Calu3 (cell line): ENCODE results near the gene C19orf47. TPM values are rescaled to one million over a fixed set of nuclear protein-coding genes. Genes with fewer than 3 reads are reported as not detected.
"Not testable (repeated sequence)": the region's sequence is repeated elsewhere in the genome, so short reads cannot be mapped to it uniquely, and the experiment has no call there.

Experiments
- BruUV-seq: library from RNA; stranded (reverse); fragments of 400-500 nt; replicated peaks from 2 replicates; lab custom pipeline; 2021; lab: Mats Ljungman, UMichigan
- CTCF ChIA-PET: fragments of 300-600 bp; sonication (Branson Sonifier 250); formaldehyde crosslinking; loops from one replicate; lab custom pipeline; 2022; ENCODE audit warnings: antibody characterized with exemption; lab: Charles Lee
- DNase-seq: peaks from one replicate; pipeline ENCODE4 v3.0.0; 2022
- H3K27ac Mint-ChIP-seq: one replicate; pipeline ENCODE4 v1.8.0; 2022; ENCODE audit warnings: mixed read lengths; ENCODE audit not compliant: unreplicated experiment
- H3K27me3 Mint-ChIP-seq: one replicate; pipeline ENCODE4 v1.8.0; 2022; ENCODE audit warnings: mixed read lengths; ENCODE audit not compliant: unreplicated experiment
- H3K36me3 Mint-ChIP-seq: one replicate; pipeline ENCODE4 v1.8.0; 2022; ENCODE audit warnings: mild to moderate bottlenecking, moderate library complexity, mixed read lengths; ENCODE audit not compliant: insufficient read depth, unreplicated experiment
- H3K4me1 Mint-ChIP-seq: one replicate; pipeline ENCODE4 v1.8.0; 2022; ENCODE audit warnings: mild to moderate bottlenecking, low read depth, mixed read lengths; ENCODE audit not compliant: unreplicated experiment
- H3K4me3 Mint-ChIP-seq: one replicate; pipeline ENCODE4 v1.8.0; 2022; ENCODE audit warnings: mild to moderate bottlenecking, low read depth, moderate library complexity, mixed read lengths; ENCODE audit not compliant: unreplicated experiment
- H3K9me3 Mint-ChIP-seq: one replicate; pipeline ENCODE4 v1.8.0; 2022; ENCODE audit warnings: low read depth, mixed read lengths; ENCODE audit not compliant: unreplicated experiment
- intact Hi-C: fragments of 100-400 bp; cut with micrococcal nuclease; formaldehyde crosslinking; loops from one replicate; pipeline ENCODE4 v1.10.0; 2022; ENCODE audit not compliant: unreplicated experiment
- total RNA-seq: library from RNA; stranded (reverse); gene quantifications from 2 replicates; pipeline ENCODE4 v1.2.3, GENCODE V29; 2022
- TF ChIP-seq, protein P1 (sequence below): fragments of 200-600 bp; IDR thresholded peaks from one replicate; pipeline ENCODE4 v1.8.0; 2022; ENCODE audit warnings: antibody characterized with exemption; ENCODE audit not compliant: unreplicated experiment

The C19orf47 gene
- total RNA-seq, 1 experiment from 2014 or later, result 22.7 TPM

DNA sequence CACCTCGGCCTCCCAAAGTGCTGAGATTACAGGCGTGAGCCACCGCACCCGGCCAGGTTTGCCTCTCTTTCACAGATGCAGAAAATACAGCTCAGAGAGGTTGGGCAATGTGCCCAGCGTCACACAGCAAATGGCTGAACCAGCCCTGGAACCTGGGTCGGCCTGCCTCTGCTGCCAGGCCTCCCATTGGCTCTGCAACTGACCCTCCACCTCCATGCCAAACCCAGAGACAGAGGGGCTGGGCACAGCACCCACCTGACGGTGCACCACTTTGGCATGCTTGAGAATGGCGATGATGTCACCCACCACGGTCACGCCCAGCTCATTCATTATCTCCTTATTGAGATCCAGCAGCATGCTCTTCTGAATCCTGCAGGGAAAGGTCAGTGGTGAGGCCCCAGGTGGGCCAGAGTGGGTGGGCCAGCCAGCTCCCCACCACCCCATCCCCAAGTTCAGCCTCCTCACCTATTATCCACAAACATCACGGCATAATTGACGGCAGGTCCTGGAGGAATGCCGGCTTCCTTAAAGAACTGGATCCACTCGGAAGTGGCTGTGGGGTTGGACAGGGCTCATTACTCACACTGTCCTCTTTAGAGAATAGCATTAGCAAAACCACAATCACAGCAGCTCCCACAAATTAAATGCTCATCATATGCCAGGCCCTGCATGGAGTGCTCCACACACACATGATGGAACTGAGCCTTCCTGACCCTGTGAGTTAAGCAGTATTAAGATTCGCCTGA is 12.2 kb downstream of the C19orf47 start:
- Mint-ChIP-seq H3K4me3 (no peak overlapping the region), H3K27ac (no peak overlapping the region), H3K36me3 (peaks cover 18% of the 10 kb centered on the region), H3K9me3 (no peaks in the 10 kb centered on the region), H3K4me1 (no peaks in the 10 kb centered on the region), H3K27me3 (no peaks in the 10 kb centered on the region)
- DNase-seq, result no peak
- CTCF ChIA-PET, result no interaction called here
- TF ChIP-seq, protein P1, sequence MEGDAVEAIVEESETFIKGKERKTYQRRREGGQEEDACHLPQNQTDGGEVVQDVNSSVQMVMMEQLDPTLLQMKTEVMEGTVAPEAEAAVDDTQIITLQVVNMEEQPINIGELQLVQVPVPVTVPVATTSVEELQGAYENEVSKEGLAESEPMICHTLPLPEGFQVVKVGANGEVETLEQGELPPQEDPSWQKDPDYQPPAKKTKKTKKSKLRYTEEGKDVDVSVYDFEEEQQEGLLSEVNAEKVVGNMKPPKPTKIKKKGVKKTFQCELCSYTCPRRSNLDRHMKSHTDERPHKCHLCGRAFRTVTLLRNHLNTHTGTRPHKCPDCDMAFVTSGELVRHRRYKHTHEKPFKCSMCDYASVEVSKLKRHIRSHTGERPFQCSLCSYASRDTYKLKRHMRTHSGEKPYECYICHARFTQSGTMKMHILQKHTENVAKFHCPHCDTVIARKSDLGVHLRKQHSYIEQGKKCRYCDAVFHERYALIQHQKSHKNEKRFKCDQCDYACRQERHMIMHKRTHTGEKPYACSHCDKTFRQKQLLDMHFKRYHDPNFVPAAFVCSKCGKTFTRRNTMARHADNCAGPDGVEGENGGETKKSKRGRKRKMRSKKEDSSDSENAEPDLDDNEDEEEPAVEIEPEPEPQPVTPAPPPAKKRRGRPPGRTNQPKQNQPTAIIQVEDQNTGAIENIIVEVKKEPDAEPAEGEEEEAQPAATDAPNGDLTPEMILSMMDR, result no peak
- intact Hi-C loops, result no loop called here
- BruUV-seq, result no TSS peak

DNA sequence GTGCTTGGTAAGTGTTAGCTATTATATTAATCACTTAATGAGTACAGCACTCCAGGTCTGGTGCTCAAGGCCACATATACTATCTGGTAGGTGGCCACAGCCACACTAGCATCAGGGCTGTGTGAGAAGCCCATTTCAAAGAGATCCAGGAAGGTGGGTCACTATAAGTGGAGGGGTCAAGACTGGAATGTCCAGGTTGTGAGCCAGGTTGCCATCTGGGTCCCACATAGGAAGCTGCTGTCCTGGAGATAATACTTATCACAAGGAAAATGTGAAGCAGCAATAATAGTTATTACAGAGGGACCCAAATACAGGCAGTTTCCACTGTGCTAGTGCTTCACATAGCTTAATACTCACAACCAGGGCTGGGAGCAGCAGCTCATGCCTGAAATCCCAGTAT is 13.1 kb downstream of the C19orf47 start:
- Mint-ChIP-seq H3K9me3 (no peaks in the 10 kb centered on the region), H3K4me1 (no peaks in the 10 kb centered on the region), H3K4me3 (no peak overlapping the region), H3K27ac (no peak overlapping the region), H3K27me3 (no peaks in the 10 kb centered on the region), H3K36me3 (peaks cover 25% of the 10 kb centered on the region)
- intact Hi-C loops, result no loop called here
- no peak for DNase-seq
- no TSS peak for BruUV-seq
- CTCF ChIA-PET, result interaction anchor here (0.6 kb wide), 1 partner anchor 30 kb away, joined by 5 read pairs; no protein-coding TSS in a partner anchor
- TF ChIP-seq, protein P1, result no peak

DNA sequence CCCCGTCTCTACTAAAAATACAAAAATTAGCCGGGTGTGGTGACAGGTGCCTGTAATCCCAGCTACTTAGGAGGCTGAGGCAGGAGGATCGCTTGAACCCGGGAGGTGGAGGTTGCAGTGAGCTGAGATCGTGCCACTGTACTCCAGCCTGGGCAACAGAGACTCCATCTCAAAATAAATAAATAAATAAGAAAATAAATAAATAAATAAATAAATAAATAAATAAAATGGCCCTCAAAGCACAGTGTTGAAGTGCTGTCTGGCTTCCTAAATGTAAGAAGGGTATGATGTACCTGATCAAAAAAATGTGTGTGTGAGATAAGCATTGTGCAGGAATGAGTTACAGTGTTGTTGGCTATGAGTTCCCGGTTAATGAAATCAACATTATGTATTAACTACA is 15.1 kb downstream of the C19orf47 start:
- DNase-seq, H3K9me3 Mint-ChIP-seq, intact Hi-C loops, H3K27ac Mint-ChIP-seq, H3K4me1 Mint-ChIP-seq, H3K4me3 Mint-ChIP-seq, H3K27me3 Mint-ChIP-seq, CTCF ChIA-PET: not testable (repeated sequence)
- H3K36me3 Mint-ChIP-seq, result peaks cover 41% of the 10 kb centered on the region
- TSS peak; percentile 9 for BruUV-seq

DNA sequence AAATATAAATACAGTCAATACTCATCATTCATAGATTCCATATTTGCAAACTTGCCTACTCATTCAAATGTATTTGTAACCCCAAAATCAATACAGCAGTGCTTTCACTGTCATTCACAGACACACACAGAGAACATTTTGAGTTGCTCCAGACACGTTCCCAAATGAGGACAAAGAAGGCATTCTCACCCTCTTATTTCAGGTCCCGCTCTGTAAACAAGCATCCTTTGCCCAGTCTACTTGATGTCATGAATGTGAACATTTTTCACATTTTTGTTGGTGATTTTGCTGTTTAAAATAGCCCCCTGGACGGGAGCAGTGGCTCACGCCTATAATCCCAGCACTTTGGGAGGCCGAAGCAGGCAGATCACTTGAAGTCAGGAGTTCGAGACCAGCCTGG is 15.5 kb downstream of the C19orf47 start:
- Mint-ChIP-seq H3K9me3 (no peaks in the 10 kb centered on the region), H3K4me1 (no peaks in the 10 kb centered on the region), H3K4me3 (no peak overlapping the region), H3K36me3 (peaks cover 42% of the 10 kb centered on the region), H3K27me3 (no peaks in the 10 kb centered on the region), H3K27ac (no peak overlapping the region)
- TF ChIP-seq, protein P1, result no peak
- DNase-seq, result no peak
- CTCF ChIA-PET, result no interaction called here
- intact Hi-C loops, result no loop called here
- no TSS peak for BruUV-seq

DNA sequence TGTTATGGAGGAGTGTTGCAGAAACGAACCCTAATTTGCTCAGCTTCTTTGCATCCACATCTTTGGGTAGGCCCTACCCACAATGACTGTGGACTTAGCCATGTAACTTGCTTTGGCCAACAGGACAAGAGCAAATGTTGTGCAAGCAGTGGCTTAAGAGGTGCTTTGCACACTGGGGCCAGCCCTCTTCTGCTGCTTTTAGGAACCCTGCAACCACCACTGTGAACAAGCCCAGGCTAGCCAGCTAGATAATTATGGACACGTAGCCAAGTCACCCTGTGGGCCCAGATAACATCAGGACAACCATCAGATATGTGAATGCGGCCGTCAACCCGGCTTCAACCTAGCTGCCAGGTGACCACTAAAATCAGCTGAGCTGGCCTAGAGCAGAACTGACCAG is 17.1 kb downstream of the C19orf47 start:
- DNase-seq, result no peak
- Mint-ChIP-seq H3K4me1 (no peaks in the 10 kb centered on the region), H3K4me3 (no peak overlapping the region), H3K9me3 (no peaks in the 10 kb centered on the region), H3K36me3 (peaks cover 51% of the 10 kb centered on the region), H3K27ac (no peak overlapping the region), H3K27me3 (no peaks in the 10 kb centered on the region)
- intact Hi-C loops, result no loop called here
- BruUV-seq, result no TSS peak
- TF ChIP-seq, protein P1, result no peak
- CTCF ChIA-PET, result no interaction called here
